Neural progenitor cell (in vitro differentiated cells): ENCODE data around the gene ABHD11. TPM values are rescaled to one million over a fixed set of nuclear protein-coding genes. Genes with fewer than 3 reads are reported as not detected.
A peak's percentile ranks its signal among the peaks of the same experiment; 100 is the strongest.

Source experiments
- DNase-seq: peaks from one replicate; pipeline ENCODE4 v3.0.0-alpha.2; 2016; ENCODE audit warnings: low spot score
- H2AFZ ChIP-seq: fragments of 200-600 bp; sonication (generic); replicated peaks from 2 replicates; pipeline ENCODE4 v1.6.1; 2016; ENCODE audit warnings: antibody characterized with exemption
- H3F3A ChIP-seq: fragments of 200-600 bp; sonication (generic); 2 replicates; pipeline ENCODE4 v1.6.1; 2016; ENCODE audit warnings: antibody characterized with exemption, low read depth
- H3K27ac ChIP-seq: fragments of 200-600 bp; sonication (generic); 2 replicates; pipeline ENCODE4 v1.5.1; 2016; ENCODE audit warnings: mild to moderate bottlenecking
- H3K27me3 ChIP-seq: fragments of 200-600 bp; sonication (generic); 2 replicates; pipeline ENCODE4 v1.6.1; 2016; ENCODE audit warnings: mild to moderate bottlenecking, moderate library complexity
- H3K36me3 ChIP-seq: fragments of 200-600 bp; sonication (generic); 2 replicates; pipeline ENCODE4 v1.5.1; 2016
- H3K4me1 ChIP-seq: fragments of 200-600 bp; sonication (generic); 2 replicates; pipeline ENCODE4 v1.6.1; 2016; ENCODE audit warnings: mixed run types
- H3K4me2 ChIP-seq: fragments of 200-600 bp; sonication (generic); 2 replicates; pipeline ENCODE4 v1.6.1; 2016
- H3K4me3 ChIP-seq: fragments of 200-600 bp; sonication (generic); 2 replicates; pipeline ENCODE4 v1.5.1; 2016
- H3K79me2 ChIP-seq: fragments of 200-600 bp; sonication (generic); 2 replicates; pipeline ENCODE4 v1.6.1; 2016; ENCODE audit warnings: low read depth
- H3K9ac ChIP-seq: fragments of 200-600 bp; sonication (generic); 2 replicates; pipeline ENCODE4 v1.6.1; 2016
- H3K9me3 ChIP-seq: fragments of 200-600 bp; sonication (generic); 2 replicates; pipeline ENCODE4 v1.5.1; 2016; ENCODE audit warnings: low read depth
- H4K20me1 ChIP-seq: fragments of 200-600 bp; sonication (generic); 2 replicates; pipeline ENCODE4 v1.6.1; 2016; ENCODE audit warnings: low read depth
- H3K27ac Mint-ChIP-seq: 3 replicates; pipeline ENCODE4 v1.8.0; 2021; ENCODE audit warnings: mixed read lengths
- H3K27me3 Mint-ChIP-seq: 2 replicates; pipeline ENCODE4 v1.8.0; 2022; ENCODE audit warnings: low read depth, mild to moderate bottlenecking, inconsistent platforms, moderate library complexity, mixed read lengths; ENCODE audit not compliant: insufficient read depth
- H3K36me3 Mint-ChIP-seq: 3 replicates; pipeline ENCODE4 v1.8.0; 2021; ENCODE audit warnings: mixed read lengths
- H3K4me1 Mint-ChIP-seq: 3 replicates; pipeline ENCODE4 v1.8.0; 2021; ENCODE audit warnings: mixed read lengths
- H3K4me3 Mint-ChIP-seq: 3 replicates; pipeline ENCODE4 v1.8.0; 2021; ENCODE audit warnings: mild to moderate bottlenecking, moderate library complexity, mixed read lengths
- H3K9me3 Mint-ChIP-seq: 3 replicates; pipeline ENCODE4 v1.8.0; 2020; ENCODE audit warnings: mixed read lengths
- CTCF ChIP-seq: fragments of 200-600 bp; sonication (generic); IDR thresholded peaks from 2 replicates; pipeline ENCODE4 v1.5.1; 2017; ENCODE audit warnings: antibody characterized with exemption, mild to moderate bottlenecking
- EZH2 ChIP-seq: fragments of 200-600 bp; sonication (generic); IDR thresholded peaks from 2 replicates; pipeline ENCODE4 v1.6.1; 2017; ENCODE audit warnings: antibody characterized with exemption, mild to moderate bottlenecking, moderate library complexity
- EZH2phosphoT487 ChIP-seq: fragments of 200-600 bp; sonication (generic); IDR thresholded peaks from 2 replicates; pipeline ENCODE4 v1.6.1; 2017; ENCODE audit warnings: antibody characterized with exemption
- total RNA-seq: library from RNA; depleted of rRNA; stranded (reverse); fragments of >200 nt; gene quantifications from 2 replicates; pipeline ENCODE4 v1.2.3, GENCODE V29; 2015; ENCODE audit warnings: low replicate concordance

ABHD11 gene
- total RNA-seq, 1 donor from 2014 or later: 9.3 TPM

- DNase-seq: peak; percentile 70
- Histone ChIP-seq H4K20me1 (no peaks in the 10 kb centered on the region), H3K36me3 (no peaks in the 10 kb centered on the region), H3K9ac (no peak overlapping the region), H3K79me2 (no peaks in the 10 kb centered on the region), H3K9me3 (no peaks in the 10 kb centered on the region), H3K27me3 (no peaks in the 10 kb centered on the region), H2AFZ (peak overlapping the region; percentile 73), H3K4me1 (peaks cover 7% of the 10 kb centered on the region), H3K27ac (no peak overlapping the region), H3K4me2 (peak overlapping the region; percentile 11), H3K4me3 (no peak overlapping the region), H3F3A (no peaks in the 10 kb centered on the region)
- Mint-ChIP-seq H3K27ac (peak overlapping the region; percentile 57), H3K9me3 (no peaks in the 10 kb centered on the region), H3K27me3 (peaks cover 7% of the 10 kb centered on the region), H3K36me3 (no peaks in the 10 kb centered on the region), H3K4me3 (no peak overlapping the region), H3K4me1 (peaks cover 9% of the 10 kb centered on the region)
- TF ChIP-seq CTCF (no peak), EZH2phosphoT487 (no peak), EZH2 (no peak)
Measured at GRCh38 chr7:73761854-73762658, 23.5 kb upstream of the ABHD11 start.

GRCh38 chr7:73758581-73759138 lies 20.1 kb upstream of the ABHD11 start:
- no peaks in the 10 kb centered on the region for H3K36me3 Mint-ChIP-seq
- no peaks in the 10 kb centered on the region for H3K9me3 Mint-ChIP-seq
- Histone ChIP-seq H3K79me2 (no peaks in the 10 kb centered on the region), H3K9me3 (no peaks in the 10 kb centered on the region), H3K9ac (no peak overlapping the region), H3K4me3 (no peak overlapping the region), H3K36me3 (no peaks in the 10 kb centered on the region), H3K27ac (no peak overlapping the region), H2AFZ (no peak overlapping the region), H4K20me1 (no peaks in the 10 kb centered on the region), H3K4me2 (no peak overlapping the region), H3F3A (no peaks in the 10 kb centered on the region), H3K27me3 (no peaks in the 10 kb centered on the region), H3K4me1 (peaks cover 7% of the 10 kb centered on the region)
- peaks cover 7% of the 10 kb centered on the region for H3K27me3 Mint-ChIP-seq
- peaks cover 9% of the 10 kb centered on the region for H3K4me1 Mint-ChIP-seq
- no peak for TF ChIP-seq EZH2phosphoT487
- TF ChIP-seq EZH2: no peak
- no peak for TF ChIP-seq CTCF
- no peak overlapping the region for H3K27ac Mint-ChIP-seq
- no peak overlapping the region for H3K4me3 Mint-ChIP-seq
- no peak for DNase-seq

- Histone ChIP-seq H3K27me3 (no peaks in the 10 kb centered on the region), H3K4me3 (no peak overlapping the region), H3K9me3 (no peaks in the 10 kb centered on the region), H3K4me2 (peak overlapping the region; percentile 18), H3F3A (peaks cover 9% of the 10 kb centered on the region), H4K20me1 (no peaks in the 10 kb centered on the region), H3K79me2 (no peaks in the 10 kb centered on the region), H3K36me3 (no peaks in the 10 kb centered on the region), H3K27ac (peak overlapping the region; percentile 37), H2AFZ (no peak overlapping the region), H3K4me1 (peaks cover 13% of the 10 kb centered on the region), H3K9ac (no peak overlapping the region)
- no peaks in the 10 kb centered on the region for H3K27me3 Mint-ChIP-seq
- TF ChIP-seq EZH2 (no peak), CTCF (no peak), EZH2phosphoT487 (no peak)
- peaks cover 10% of the 10 kb centered on the region for H3K4me1 Mint-ChIP-seq
- peak overlapping the region; percentile 76 for H3K27ac Mint-ChIP-seq
- no peak overlapping the region for H3K4me3 Mint-ChIP-seq
- peaks cover 6% of the 10 kb centered on the region for H3K9me3 Mint-ChIP-seq
- no peak for DNase-seq
- peaks cover 3% of the 10 kb centered on the region for H3K36me3 Mint-ChIP-seq
Measured at GRCh38 chr7:73749931-73750776, 11.6 kb upstream of the ABHD11 start.
